SK-N-SH (cell line): ENCODE results near the gene PITX1. TPM values are rescaled to one million over a fixed set of nuclear protein-coding genes. Genes with fewer than 3 reads are reported as not detected.

Experiments
- CTCF ChIA-PET: fragments of 300-600, 350-600 bp; formaldehyde crosslinking; extraction: SDS; loops from one replicate; lab custom pipeline; 2021; lab: Yijun Ruan, JAX
- POLR2A ChIA-PET: fragments of 350-600 bp; sonication (Branson Sonifier 250); formaldehyde crosslinking; extraction: SDS; loops from one replicate; lab custom pipeline; 2020; ENCODE audit warnings: antibody characterized with exemption, inconsistent platforms; lab: Yijun Ruan, JAX
- DNase-seq: peaks from one replicate; pipeline ENCODE4 v3.0.0; 2012
- H2AFZ ChIP-seq: fragments of 200-600 bp; sonication (generic); 2 replicates; pipeline ENCODE4 v1.8.1; 2016; ENCODE audit warnings: antibody characterized with exemption, mild to moderate bottlenecking, low read depth
- H3F3A ChIP-seq: fragments of 200-600 bp; sonication (generic); replicated peaks from 2 replicates; pipeline ENCODE3; 2016; ENCODE audit warnings: antibody characterized with exemption, mild to moderate bottlenecking; ENCODE audit not compliant: insufficient read depth
- H3K27ac ChIP-seq, 2 experiments: fragments of 200-500 bp in 1 of 2; fragments of 200-600 bp in 1 of 2; sonication (Bioruptor generic) in 1 of 2; sonication (generic), shearing (Covaris generic) in 1 of 2; 2 replicates each; pipeline versions ENCODE4 v1.5.1 to v1.6.1; 2014 to 2016; ENCODE audit warnings: low read depth in 2 of 2, inconsistent platforms in 1 of 2, low read length in 1 of 2, mild to moderate bottlenecking in 1 of 2, mixed read lengths in 1 of 2
- H3K27me3 ChIP-seq: fragments of 200-600 bp; sonication (generic), shearing (Covaris generic); 2 replicates; pipeline ENCODE4 v1.6.1; 2016; ENCODE audit warnings: mixed run types; ENCODE audit not compliant: insufficient read depth
- H3K36me3 ChIP-seq, 2 experiments: fragments of 200-500 bp in 1 of 2; fragments of 200-600 bp in 1 of 2; sonication (Bioruptor generic) in 1 of 2; sonication (generic) in 1 of 2; replicated peaks in 1 of 2; 2 replicates each; pipeline versions ENCODE3 to v1.5.1; 2014 to 2016; ENCODE audit warnings: low read length in 1 of 2, mild to moderate bottlenecking in 1 of 2; ENCODE audit not compliant: insufficient read depth in 2 of 2, control insufficient read depth in 1 of 2
- H3K4me1 ChIP-seq, 2 experiments: fragments of 200-500 bp in 1 of 2; fragments of 200-600 bp in 1 of 2; sonication (Bioruptor generic) in 1 of 2; sonication (generic), shearing (Covaris generic) in 1 of 2; 2 replicates each; pipeline versions ENCODE4 v1.5.1 to v1.6.1; 2014 to 2016; ENCODE audit warnings: low read depth in 1 of 2, low read length in 1 of 2, mixed run types in 1 of 2; ENCODE audit not compliant: insufficient read depth in 2 of 2, control insufficient read depth in 1 of 2
- H3K4me2 ChIP-seq: fragments of 200-600 bp; sonication (generic), shearing (Covaris generic); 2 replicates; pipeline ENCODE4 v1.6.1; 2017; ENCODE audit warnings: mixed run types
- H3K4me3 ChIP-seq, 2 experiments: fragments of 200-500 bp in 1 of 2; fragments of 200-600 bp in 1 of 2; sonication (Bioruptor generic) in 1 of 2; sonication (generic), shearing (Covaris generic) in 1 of 2; 2 replicates each; pipeline versions ENCODE4 v1.5.1 to v1.8.1; 2014 to 2016; ENCODE audit warnings: low read depth in 2 of 2, inconsistent platforms in 1 of 2, low read length in 1 of 2, mild to moderate bottlenecking in 1 of 2, mixed read lengths in 1 of 2, moderate library complexity in 1 of 2
- H3K79me2 ChIP-seq: fragments of 200-600 bp; sonication (generic); 2 replicates; pipeline ENCODE4 v1.8.1; 2017; ENCODE audit warnings: mild to moderate bottlenecking; ENCODE audit not compliant: insufficient read depth
- H3K9ac ChIP-seq: fragments of 200-600 bp; sonication (generic); 2 replicates; pipeline ENCODE4 v1.6.1; 2017; ENCODE audit warnings: mixed run types
- H3K9me2 ChIP-seq: fragments of 200-600 bp; sonication (generic); 2 replicates; pipeline ENCODE4 v1.6.1; 2017; ENCODE audit warnings: mixed run types
- H3K9me3 ChIP-seq: fragments of 200-600 bp; sonication (generic); 2 replicates; pipeline ENCODE4 v1.6.1; 2017; ENCODE audit warnings: mixed run types, mild to moderate bottlenecking, moderate library complexity
- H4K20me1 ChIP-seq: fragments of 200-600 bp; sonication (generic); 2 replicates; pipeline ENCODE4 v1.6.1; 2017; ENCODE audit warnings: mild to moderate bottlenecking, mixed run types; ENCODE audit not compliant: insufficient read depth
- CHD2 ChIP-seq: fragments of 150-350 bp; IDR thresholded peaks from 2 replicates; pipeline ENCODE4 v1.6.1; 2018; ENCODE audit warnings: low read length; ENCODE audit not compliant: partially characterized antibody
- FOXJ3 ChIP-seq: sonication (generic); formaldehyde crosslinking; IDR thresholded peaks from 2 replicates; pipeline ENCODE4 v1.5.1; 2020; ENCODE audit warnings: mild to moderate bottlenecking, missing genetic modification reagents
- GATA2 ChIP-seq: sonication (generic); formaldehyde crosslinking; IDR thresholded peaks from 2 replicates; pipeline ENCODE4 v1.5.0; 2020; ENCODE audit warnings: mild to moderate bottlenecking, missing genetic modification reagents
- JUND ChIP-seq: IDR thresholded peaks from 2 replicates; pipeline ENCODE4 v1.4.0; 2012
- RAD21 ChIP-seq: IDR thresholded peaks from 2 replicates; pipeline ENCODE4 v1.6.1; 2012; ENCODE audit warnings: mild to moderate bottlenecking, low read length
- RCOR1 ChIP-seq: fragments of 150-350 bp; IDR thresholded peaks from 2 replicates; pipeline ENCODE4 v1.6.1; 2017; ENCODE audit warnings: antibody characterized with exemption, low read length
- TCF12 ChIP-seq: IDR thresholded peaks from 2 replicates; pipeline ENCODE4 v1.4.0; 2012
- TEAD4 ChIP-seq: IDR thresholded peaks from 2 replicates; pipeline ENCODE4 v1.4.0; 2012; ENCODE audit warnings: mild to moderate bottlenecking, borderline replicate concordance; ENCODE audit not compliant: insufficient read depth
- YY1 ChIP-seq: IDR thresholded peaks from 2 replicates; pipeline ENCODE4 v1.4.0; 2012; ENCODE audit warnings: low read depth, mild to moderate bottlenecking
- WGBS: methylation state at CpG from one replicate; pipeline ENCODE4 v1.1.6; 2017; ENCODE audit warnings: low lambda C conversion rate; 5-methylcytosine and 5-hydroxymethylcytosine counted together
- polyA plus RNA-seq, 3 experiments: library from polyadenylated mRNA; depleted of rRNA; stranded (reverse); fragments of >200 nt; gene quantifications; 2 replicates each; pipeline ENCODE4 v1.2.3, GENCODE V29; 2012
- TF ChIP-seq, protein P1 (sequence below): IDR thresholded peaks from 2 replicates; pipeline ENCODE4 v1.4.0; 2012; ENCODE audit warnings: low read depth, borderline replicate concordance
- TF ChIP-seq, protein P2 (sequence below): fragments of 150-350 bp; IDR thresholded peaks from 2 replicates; pipeline ENCODE4 v1.6.1; 2017; ENCODE audit warnings: antibody characterized with exemption, low read length, low read depth, borderline replicate concordance
- TF ChIP-seq, protein P3 (sequence below): IDR thresholded peaks from 2 replicates; pipeline ENCODE4; 2012
- TF ChIP-seq, protein P4 (sequence below): fragments of 200-600 bp; sonication (generic); IDR thresholded peaks from 2 replicates; pipeline ENCODE4 v1.6.1; 2017; ENCODE audit warnings: antibody characterized with exemption, mild to moderate bottlenecking, moderate library complexity
- TF ChIP-seq, protein P5 (sequence below): IDR thresholded peaks from 2 replicates; pipeline ENCODE4 v1.4.0; 2012; ENCODE audit warnings: low read depth

Gene PITX1
- polyA plus RNA-seq, 1 of the 3 experiments (the other 2 are of a cell fraction), result not detected

DNA sequence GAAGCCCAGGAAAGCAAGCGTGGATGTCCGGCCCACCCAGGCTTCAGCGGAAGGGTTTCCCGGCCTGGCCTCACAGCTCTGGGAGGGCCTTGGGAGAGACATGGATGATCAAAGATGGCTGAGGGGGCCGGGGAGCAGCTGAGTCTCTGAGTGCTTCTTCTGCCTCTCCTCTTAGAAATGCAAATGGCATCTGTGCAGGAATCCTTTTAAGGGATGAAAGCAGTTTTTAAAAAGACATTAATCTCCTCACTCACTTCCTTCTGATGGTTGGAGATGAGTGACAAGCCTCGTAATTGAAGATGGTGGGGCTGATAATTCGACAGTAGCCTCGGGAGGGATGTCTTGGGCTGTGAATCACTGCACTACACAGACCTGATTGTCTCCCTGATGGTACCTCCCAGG lies 24.3 kb upstream of the PITX1 start:
- ChIA-PET CTCF (interaction anchor here (1.3 kb wide), 1 partner anchor 130 kb away, joined by 4 read pairs; no protein-coding TSS in a partner anchor), POLR2A (no interaction called here)
- H3K27me3 ChIP-seq, result peaks cover 27% of the 10 kb centered on the region
- no peaks in the 10 kb centered on the region for H3K79me2 ChIP-seq
- H3K36me3 ChIP-seq, result no peaks in the 10 kb centered on the region
- no peaks in the 10 kb centered on the region for H3K4me1 ChIP-seq
- H3K4me2 ChIP-seq, result no peak overlapping the region
- no peak overlapping the region for H2AFZ ChIP-seq
- H3K9ac ChIP-seq, result no peak overlapping the region
- no peak for DNase-seq
- WGBS, result 23% methylated on average over 5 of the region's 8 CpGs
- no peaks in the 10 kb centered on the region for H3K9me3 ChIP-seq
- H4K20me1 ChIP-seq, result no peaks in the 10 kb centered on the region
- H3K9me2 ChIP-seq, result no peaks in the 10 kb centered on the region
- TF ChIP-seq RAD21, result no peak
- TF ChIP-seq, protein P1, sequence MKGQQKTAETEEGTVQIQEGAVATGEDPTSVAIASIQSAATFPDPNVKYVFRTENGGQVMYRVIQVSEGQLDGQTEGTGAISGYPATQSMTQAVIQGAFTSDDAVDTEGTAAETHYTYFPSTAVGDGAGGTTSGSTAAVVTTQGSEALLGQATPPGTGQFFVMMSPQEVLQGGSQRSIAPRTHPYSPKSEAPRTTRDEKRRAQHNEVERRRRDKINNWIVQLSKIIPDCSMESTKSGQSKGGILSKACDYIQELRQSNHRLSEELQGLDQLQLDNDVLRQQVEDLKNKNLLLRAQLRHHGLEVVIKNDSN, result no peak
- TF ChIP-seq FOXJ3 (CRISPR knock-in tag), result no peak
- TF ChIP-seq CHD2, result no peak
- TF ChIP-seq, protein P2, sequence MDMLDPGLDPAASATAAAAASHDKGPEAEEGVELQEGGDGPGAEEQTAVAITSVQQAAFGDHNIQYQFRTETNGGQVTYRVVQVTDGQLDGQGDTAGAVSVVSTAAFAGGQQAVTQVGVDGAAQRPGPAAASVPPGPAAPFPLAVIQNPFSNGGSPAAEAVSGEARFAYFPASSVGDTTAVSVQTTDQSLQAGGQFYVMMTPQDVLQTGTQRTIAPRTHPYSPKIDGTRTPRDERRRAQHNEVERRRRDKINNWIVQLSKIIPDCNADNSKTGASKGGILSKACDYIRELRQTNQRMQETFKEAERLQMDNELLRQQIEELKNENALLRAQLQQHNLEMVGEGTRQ, result no peak
- TF ChIP-seq RCOR1, result no peak
- TF ChIP-seq TEAD4, result no peak
- TF ChIP-seq, protein P3, sequence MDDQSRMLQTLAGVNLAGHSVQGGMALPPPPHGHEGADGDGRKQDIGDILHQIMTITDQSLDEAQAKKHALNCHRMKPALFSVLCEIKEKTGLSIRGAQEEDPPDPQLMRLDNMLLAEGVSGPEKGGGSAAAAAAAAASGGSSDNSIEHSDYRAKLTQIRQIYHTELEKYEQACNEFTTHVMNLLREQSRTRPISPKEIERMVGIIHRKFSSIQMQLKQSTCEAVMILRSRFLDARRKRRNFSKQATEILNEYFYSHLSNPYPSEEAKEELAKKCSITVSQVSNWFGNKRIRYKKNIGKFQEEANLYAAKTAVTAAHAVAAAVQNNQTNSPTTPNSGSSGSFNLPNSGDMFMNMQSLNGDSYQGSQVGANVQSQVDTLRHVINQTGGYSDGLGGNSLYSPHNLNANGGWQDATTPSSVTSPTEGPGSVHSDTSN, result no peak
- TF ChIP-seq, protein P4, sequence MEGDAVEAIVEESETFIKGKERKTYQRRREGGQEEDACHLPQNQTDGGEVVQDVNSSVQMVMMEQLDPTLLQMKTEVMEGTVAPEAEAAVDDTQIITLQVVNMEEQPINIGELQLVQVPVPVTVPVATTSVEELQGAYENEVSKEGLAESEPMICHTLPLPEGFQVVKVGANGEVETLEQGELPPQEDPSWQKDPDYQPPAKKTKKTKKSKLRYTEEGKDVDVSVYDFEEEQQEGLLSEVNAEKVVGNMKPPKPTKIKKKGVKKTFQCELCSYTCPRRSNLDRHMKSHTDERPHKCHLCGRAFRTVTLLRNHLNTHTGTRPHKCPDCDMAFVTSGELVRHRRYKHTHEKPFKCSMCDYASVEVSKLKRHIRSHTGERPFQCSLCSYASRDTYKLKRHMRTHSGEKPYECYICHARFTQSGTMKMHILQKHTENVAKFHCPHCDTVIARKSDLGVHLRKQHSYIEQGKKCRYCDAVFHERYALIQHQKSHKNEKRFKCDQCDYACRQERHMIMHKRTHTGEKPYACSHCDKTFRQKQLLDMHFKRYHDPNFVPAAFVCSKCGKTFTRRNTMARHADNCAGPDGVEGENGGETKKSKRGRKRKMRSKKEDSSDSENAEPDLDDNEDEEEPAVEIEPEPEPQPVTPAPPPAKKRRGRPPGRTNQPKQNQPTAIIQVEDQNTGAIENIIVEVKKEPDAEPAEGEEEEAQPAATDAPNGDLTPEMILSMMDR, result no peak
- TF ChIP-seq, protein P5, sequence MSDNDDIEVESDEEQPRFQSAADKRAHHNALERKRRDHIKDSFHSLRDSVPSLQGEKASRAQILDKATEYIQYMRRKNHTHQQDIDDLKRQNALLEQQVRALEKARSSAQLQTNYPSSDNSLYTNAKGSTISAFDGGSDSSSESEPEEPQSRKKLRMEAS, result no peak
- TF ChIP-seq GATA2 (CRISPR knock-in tag), result no peak
- TF ChIP-seq JUND, result no peak
- TF ChIP-seq TCF12, result no peak
- TF ChIP-seq YY1, result no peak
- no peak overlapping the region for H3K4me3 ChIP-seq
- no peak overlapping the region for H3K27ac ChIP-seq
- H3F3A ChIP-seq, result no peaks in the 10 kb centered on the region
